Gastroesophageal sphincter (tissue), 3 donors: ENCODE results near the gene ARHGEF17.

Experiments used
- CTCF ChIP-seq, 4 experiments: fragments of 200-600 bp in 2 of 4; fragments of 450-650 bp in 2 of 4; sonication (generic) in 1 of 4; IDR thresholded peaks; one replicate each; pipeline ENCODE4 v1.5.1; 2017 to 2019; ENCODE audit warnings: antibody characterized with exemption in 4 of 4, mild to moderate bottlenecking in 2 of 4, moderate library complexity in 2 of 4
- POLR2A ChIP-seq, 2 donors: fragments of 450-650 bp; IDR thresholded peaks; one replicate each; pipeline ENCODE4 v1.6.1; 2017; ENCODE audit warnings: antibody characterized with exemption in 2 of 2, mild to moderate bottlenecking in 2 of 2, moderate library complexity in 1 of 2
- POLR2AphosphoS5 ChIP-seq: sonication (generic); formaldehyde crosslinking; IDR thresholded peaks from one replicate; pipeline ENCODE4 v1.6.1; 2017; ENCODE audit warnings: antibody characterized with exemption

- no peak for TF ChIP-seq CTCF (IDR thresholded peaks at IDR 0.05)
- TF ChIP-seq POLR2A (IDR thresholded peaks at IDR 0.05) = no peak
- TF ChIP-seq POLR2AphosphoS5 = no peak
These were observed 14.6 kb upstream of the ARHGEF17 start for GRCh38 chr11:73293356-73293936.
